GM20000 (cell line): ENCODE results near the gene INPP5A.

Experiments used
- DNase-seq: peaks from one replicate; pipeline ENCODE4 v3.0.0; 2012; ENCODE audit warnings: low spot score
- TF ChIP-seq, protein P1 (sequence below): IDR thresholded peaks from 2 replicates; pipeline ENCODE4 v1.5.1; 2012; ENCODE audit warnings: mild to moderate bottlenecking, control low read depth; ENCODE audit errors: extremely low read depth, missing control alignments

Gene INPP5A

DNA sequence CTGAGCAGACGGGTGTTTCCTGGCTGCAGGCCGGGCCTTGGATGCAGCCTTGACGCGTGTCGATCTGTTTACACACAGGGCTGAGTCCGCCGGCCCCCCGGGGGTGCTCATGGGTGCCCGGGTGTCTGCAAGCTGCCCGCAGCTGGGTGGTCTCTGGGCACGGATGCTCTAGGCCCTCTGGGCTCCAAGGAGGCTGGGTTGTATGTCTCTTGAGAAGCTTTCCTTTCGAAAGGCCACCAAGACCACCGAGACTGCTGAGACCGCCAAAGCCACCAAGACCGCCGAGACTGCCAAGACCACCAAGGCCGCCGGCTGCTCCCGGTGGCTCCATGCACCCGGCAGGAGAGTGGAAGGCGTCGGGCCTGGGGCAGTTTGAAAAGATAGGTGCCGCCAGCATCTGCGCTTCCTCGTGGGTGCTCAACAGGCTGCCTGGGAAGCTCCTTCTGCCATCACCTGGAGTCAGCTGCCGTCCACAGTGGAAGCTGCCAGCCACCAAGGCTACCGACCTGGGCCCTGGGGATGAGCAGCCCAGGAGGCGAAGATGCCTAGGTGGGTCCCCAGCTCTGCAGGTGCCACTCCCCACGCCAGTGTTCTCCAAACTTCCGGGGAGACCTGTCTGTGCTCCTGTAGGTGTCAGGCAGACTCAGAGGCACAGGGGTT, 121.1 kb downstream of the INPP5A start:
- DNase-seq: no peak
- TF ChIP-seq, protein P1, sequence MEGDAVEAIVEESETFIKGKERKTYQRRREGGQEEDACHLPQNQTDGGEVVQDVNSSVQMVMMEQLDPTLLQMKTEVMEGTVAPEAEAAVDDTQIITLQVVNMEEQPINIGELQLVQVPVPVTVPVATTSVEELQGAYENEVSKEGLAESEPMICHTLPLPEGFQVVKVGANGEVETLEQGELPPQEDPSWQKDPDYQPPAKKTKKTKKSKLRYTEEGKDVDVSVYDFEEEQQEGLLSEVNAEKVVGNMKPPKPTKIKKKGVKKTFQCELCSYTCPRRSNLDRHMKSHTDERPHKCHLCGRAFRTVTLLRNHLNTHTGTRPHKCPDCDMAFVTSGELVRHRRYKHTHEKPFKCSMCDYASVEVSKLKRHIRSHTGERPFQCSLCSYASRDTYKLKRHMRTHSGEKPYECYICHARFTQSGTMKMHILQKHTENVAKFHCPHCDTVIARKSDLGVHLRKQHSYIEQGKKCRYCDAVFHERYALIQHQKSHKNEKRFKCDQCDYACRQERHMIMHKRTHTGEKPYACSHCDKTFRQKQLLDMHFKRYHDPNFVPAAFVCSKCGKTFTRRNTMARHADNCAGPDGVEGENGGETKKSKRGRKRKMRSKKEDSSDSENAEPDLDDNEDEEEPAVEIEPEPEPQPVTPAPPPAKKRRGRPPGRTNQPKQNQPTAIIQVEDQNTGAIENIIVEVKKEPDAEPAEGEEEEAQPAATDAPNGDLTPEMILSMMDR: no peak

DNA sequence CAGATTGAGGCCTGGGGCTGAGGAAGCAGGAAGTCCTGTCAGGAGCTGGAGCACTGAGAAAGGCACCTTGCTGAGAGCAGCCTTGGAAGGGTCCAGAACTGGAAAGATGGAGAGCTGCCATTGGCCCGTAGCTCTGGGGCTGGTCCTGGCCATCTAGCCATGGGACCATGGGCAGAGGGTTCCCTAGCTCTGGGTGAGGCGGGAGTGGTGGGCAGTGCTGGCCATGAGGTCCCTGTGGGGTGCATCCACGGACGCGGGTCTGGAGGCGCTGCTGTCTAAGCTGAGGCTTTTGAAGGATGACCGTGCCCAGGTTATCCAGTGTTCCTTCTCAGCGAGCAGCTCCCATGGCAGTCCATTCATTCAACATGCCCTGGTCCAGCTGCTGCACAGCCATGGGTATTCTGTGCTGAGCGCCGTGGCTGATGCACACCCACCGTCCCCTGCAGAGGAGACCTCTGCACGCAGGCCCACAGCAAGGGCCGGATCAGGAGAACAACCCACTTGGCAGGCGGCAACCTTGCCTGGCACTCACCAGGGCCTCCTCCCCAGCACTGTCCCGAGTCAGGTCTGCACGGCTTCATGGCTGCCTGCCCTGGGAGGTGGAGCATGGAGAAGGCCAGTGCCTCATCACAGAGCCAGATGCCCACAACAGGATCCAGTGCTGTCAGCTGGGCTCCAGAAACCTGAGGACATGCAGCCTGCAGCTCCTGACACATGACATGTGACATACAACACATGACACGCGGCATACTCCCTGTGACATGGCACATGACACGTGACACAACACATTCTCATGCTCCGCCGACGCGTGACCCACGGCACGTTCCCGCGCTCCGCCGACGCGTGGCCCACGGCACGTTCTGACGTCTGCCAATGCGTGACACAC, 121.9 kb downstream of the INPP5A start:
- TF ChIP-seq, protein P1: no peak
- no peak for DNase-seq

DNA sequence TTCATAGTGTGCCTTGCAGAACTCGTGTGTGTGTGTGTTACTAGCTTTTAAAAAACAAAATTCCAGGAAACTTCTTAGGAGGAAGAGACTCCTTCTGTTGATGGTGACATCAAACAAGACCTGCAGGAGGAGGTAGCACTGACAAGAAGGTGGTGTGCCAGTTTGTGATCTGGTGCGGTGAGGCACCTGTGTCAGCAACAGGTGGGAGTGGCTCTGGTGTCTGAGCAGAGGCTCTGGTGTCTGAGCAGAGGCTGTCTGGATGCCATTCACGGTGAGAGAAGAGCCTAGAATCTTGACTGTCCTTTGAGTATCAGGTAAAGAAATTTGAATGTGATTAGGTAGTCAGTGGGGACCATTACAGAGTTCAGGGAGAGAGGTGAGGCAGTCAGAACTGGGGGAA, 122.8 kb downstream of the INPP5A start:
- no peak for DNase-seq
- TF ChIP-seq, protein P1: no peak

DNA sequence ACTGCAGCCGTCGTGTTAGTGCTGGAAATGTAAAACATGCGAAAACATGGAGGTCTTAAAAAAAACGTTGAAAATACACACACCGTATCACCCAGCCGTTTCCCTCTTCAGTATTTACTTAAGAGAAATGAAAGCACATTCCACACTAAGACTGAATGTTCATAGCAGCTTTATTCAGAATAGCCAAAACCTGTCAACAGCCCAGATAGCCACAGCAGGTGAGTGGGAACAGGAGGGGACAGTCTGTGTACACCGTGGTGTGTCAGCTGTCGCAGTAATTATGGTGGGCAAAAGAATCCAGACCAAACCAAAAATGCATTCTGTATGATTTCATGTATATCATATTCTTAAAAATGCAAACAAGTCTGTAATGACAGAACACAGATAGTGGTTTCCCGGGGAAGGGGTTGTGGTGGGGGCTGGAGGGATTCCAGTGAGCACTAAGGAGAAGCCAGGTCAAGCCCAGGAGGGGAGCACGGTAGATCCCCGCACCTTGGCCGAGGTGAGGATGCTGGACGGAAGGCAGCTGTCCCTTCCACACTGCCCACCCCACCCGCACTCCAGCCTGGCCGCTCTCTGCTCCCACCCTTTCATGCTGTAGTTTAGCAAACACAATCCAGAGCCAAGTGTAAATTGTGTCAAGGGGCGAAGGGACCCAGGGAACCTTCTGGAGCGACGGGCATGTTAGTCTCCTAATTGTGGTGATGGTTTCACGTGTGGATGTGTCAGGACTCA, 124.8 kb downstream of the INPP5A start:
- TF ChIP-seq, protein P1: no peak
- no peak for DNase-seq

DNA sequence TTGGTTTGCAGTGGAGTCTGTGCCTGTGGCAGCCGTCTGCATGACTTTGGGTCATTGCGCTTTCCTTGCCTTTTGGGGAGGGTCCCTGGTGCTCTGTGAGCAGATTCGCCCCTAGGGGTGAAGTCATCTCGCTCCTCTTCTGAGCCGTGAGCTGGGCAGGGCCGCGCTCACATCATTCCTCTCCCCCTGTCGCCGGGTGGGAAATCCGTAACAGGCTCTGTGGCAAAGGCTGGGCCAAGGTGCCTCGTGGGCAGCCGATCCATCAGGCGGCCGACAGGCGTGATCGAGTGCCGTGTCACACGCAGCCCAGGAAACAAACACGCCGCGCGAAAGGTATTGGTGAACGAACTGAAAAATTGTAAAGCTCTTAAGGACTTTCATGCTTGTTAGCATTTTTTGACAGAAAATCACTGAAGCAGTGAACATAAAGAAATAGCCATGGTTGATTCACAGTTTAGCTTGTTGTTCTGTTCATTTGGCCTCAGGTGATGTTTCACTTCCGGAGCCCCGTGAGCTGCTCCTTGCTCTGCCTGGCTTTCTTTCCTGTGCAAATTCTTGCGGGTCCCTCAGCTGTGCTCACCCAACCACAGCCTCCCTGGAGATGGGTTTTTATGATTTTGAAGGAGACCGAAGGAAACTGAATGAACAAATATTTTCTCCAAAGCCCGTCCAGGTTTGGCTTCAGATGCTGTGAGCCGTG, 126.2 kb downstream of the INPP5A start:
- no peak for DNase-seq
- TF ChIP-seq, protein P1: no peak

DNA sequence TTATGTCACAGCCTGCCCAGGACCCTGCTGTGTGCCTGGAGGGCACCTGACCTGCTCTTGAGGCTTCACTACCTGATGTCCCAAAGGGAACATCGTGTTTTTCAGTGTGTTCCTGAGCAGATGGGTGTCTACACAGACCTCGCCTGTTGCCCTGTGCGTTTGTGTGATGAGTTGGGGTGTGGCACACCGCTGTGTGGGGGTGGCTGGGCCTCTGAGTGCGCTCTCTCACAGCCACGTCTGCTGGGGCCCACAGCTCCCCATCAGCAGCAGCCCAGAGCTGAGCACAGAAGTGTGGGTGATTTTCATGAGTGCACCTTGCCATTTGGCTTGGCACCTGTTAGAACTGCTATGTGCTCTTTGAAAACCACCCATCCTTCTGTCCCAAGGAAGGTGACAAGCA, 126.8 kb downstream of the INPP5A start:
- TF ChIP-seq, protein P1: no peak
- no peak for DNase-seq
